Liver (tissue), 3 donors: ENCODE measurements around the gene MED10.

Experiments
- ATF3 ChIP-seq: IDR thresholded peaks from 2 replicates; pipeline ENCODE4 v1.6.1; 2016; ENCODE audit warnings: antibody characterized with exemption
- GABPA ChIP-seq, 2 donors: IDR thresholded peaks in 1 of 2; conservative IDR thresholded peaks in 1 of 2; 2 replicates each; pipeline ENCODE4 v1.6.1; 2016; ENCODE audit warnings: antibody characterized with exemption in 2 of 2, mild to moderate bottlenecking in 1 of 2, moderate library complexity in 1 of 2
- HNF4A ChIP-seq, 2 donors: conservative IDR thresholded peaks; 2 replicates each; pipeline ENCODE4 v1.6.1; 2016; ENCODE audit warnings: antibody characterized with exemption in 2 of 2, mild to moderate bottlenecking in 2 of 2
- JUND ChIP-seq, 2 donors: IDR thresholded peaks; 2 replicates each; pipeline ENCODE4 v1.6.1; 2016; ENCODE audit warnings: antibody characterized with exemption in 2 of 2
- RAD21 ChIP-seq, 2 donors: IDR thresholded peaks; 2 replicates each; pipeline ENCODE4 v1.6.1; 2016; ENCODE audit warnings: antibody characterized with exemption in 2 of 2, mild to moderate bottlenecking in 2 of 2
- RXRA ChIP-seq, 2 donors: IDR thresholded peaks; 2 replicates each; pipeline ENCODE4 v1.6.1; 2017 to 2018; ENCODE audit warnings: antibody characterized with exemption in 2 of 2, mild to moderate bottlenecking in 1 of 2
- SP1 ChIP-seq: IDR thresholded peaks from 2 replicates; pipeline ENCODE4 v1.6.1; 2018; ENCODE audit warnings: antibody characterized with exemption, mild to moderate bottlenecking
- TAF1 ChIP-seq: conservative IDR thresholded peaks from 2 replicates; pipeline ENCODE4 v1.6.1; 2016; ENCODE audit warnings: antibody characterized with exemption, mild to moderate bottlenecking
- YY1 ChIP-seq: IDR thresholded peaks from 2 replicates; pipeline ENCODE4 v1.6.1; 2016; ENCODE audit warnings: antibody characterized with exemption, mild to moderate bottlenecking
- TF ChIP-seq, protein P1 (sequence below): fragments of 150-350 bp; IDR thresholded peaks from 2 replicates; pipeline ENCODE4 v1.5.1; 2017; ENCODE audit warnings: improper control_type of control experiment, low read depth, low read length; ENCODE audit not compliant: missing input control
- TF ChIP-seq, protein P2 (sequence below): IDR thresholded peaks from 2 replicates; pipeline ENCODE4 v1.6.1; 2016; ENCODE audit warnings: antibody characterized with exemption
- donor health status: healthy.
- donor health status: healthy.

DNA sequence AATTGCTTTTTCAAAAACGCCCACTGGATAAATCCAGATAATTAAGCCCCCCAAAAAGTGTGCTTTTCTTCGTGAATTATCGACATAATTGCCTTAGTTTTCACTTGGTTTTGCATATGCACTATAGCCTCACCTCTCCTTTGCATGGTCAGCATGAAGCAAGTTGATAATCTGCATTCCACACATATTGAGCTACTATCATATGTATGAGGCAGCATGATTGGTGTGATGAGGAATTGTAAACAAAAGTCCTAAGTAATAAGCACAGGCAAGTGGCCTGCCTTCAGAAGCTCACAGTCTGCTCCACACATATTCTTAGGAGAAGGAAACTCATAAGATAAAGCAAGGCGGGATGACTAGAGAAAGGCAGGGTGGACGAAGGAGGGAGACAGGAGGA, 33.8 kb downstream of the MED10 start:
- TF ChIP-seq, protein P1, sequence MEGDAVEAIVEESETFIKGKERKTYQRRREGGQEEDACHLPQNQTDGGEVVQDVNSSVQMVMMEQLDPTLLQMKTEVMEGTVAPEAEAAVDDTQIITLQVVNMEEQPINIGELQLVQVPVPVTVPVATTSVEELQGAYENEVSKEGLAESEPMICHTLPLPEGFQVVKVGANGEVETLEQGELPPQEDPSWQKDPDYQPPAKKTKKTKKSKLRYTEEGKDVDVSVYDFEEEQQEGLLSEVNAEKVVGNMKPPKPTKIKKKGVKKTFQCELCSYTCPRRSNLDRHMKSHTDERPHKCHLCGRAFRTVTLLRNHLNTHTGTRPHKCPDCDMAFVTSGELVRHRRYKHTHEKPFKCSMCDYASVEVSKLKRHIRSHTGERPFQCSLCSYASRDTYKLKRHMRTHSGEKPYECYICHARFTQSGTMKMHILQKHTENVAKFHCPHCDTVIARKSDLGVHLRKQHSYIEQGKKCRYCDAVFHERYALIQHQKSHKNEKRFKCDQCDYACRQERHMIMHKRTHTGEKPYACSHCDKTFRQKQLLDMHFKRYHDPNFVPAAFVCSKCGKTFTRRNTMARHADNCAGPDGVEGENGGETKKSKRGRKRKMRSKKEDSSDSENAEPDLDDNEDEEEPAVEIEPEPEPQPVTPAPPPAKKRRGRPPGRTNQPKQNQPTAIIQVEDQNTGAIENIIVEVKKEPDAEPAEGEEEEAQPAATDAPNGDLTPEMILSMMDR: no peak
- TF ChIP-seq TAF1: no peak
- no peak for TF ChIP-seq RXRA (IDR thresholded peaks at IDR 0.05)
- TF ChIP-seq YY1: no peak
- no peak for TF ChIP-seq HNF4A (conservative IDR thresholded peaks at IDR 0.05)
- no peak for TF ChIP-seq ATF3
- TF ChIP-seq SP1: no peak
- no peak for TF ChIP-seq JUND (IDR thresholded peaks at IDR 0.05)
- no peak for TF ChIP-seq GABPA (IDR thresholded peaks at IDR 0.05 in 1 of 2, conservative IDR thresholded peaks at IDR 0.05 in 1 of 2)
- no peak for TF ChIP-seq RAD21 (IDR thresholded peaks at IDR 0.05)
- TF ChIP-seq, protein P2, sequence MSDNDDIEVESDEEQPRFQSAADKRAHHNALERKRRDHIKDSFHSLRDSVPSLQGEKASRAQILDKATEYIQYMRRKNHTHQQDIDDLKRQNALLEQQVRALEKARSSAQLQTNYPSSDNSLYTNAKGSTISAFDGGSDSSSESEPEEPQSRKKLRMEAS: no peak
